ENCODE results near the gene NFIA. TPM values are rescaled to one million over a fixed set of nuclear protein-coding genes. Genes with fewer than 3 reads are reported as not detected.

The NFIA gene
- total and polyA plus RNA-seq, 9 of the 15 experiments (the other 6 are each of a cell fraction or from before 2014, with no cell fraction given) = 5.3 to 24.9 (median 9.8) TPM

GRCh38 chr1:61310057-61310456 is 227.7 kb downstream of the NFIA start (continued):
- TF ChIP-seq CHD7 (IDR thresholded peaks at IDR 0.05; ENCODE audit: low read depth, low read length) (no peak), ZNF318 (IDR thresholded peaks at IDR 0.05; ENCODE audit: borderline replicate concordance in 1 of 2, low read depth in 1 of 2) (no peak), ZBTB17 (CRISPR knock-in tag; IDR thresholded peaks at IDR 0.05) (no peak), USF2 (CRISPR knock-in tag; IDR thresholded peaks at IDR 0.05) (no peak), THAP7 (CRISPR knock-in tag; IDR thresholded peaks at IDR 0.05) (no peak), NR2F6 (CRISPR knock-in tag; IDR thresholded peaks at IDR 0.05) (no peak)
